AG04450 (cell line): ENCODE results near the gene TNFRSF12A. TPM values are rescaled to one million over a fixed set of nuclear protein-coding genes. Genes with fewer than 3 reads are reported as not detected.

Source experiments
- CTCF ChIA-PET: fragments of 300-600, 350-600 bp; formaldehyde crosslinking; extraction: SDS; loops from one replicate; lab custom pipeline; 2022; ENCODE audit warnings: antibody characterized with exemption, inconsistent platforms; lab: Charles Lee
- POLR2A ChIA-PET: fragments of 350-600 bp; formaldehyde crosslinking; extraction: SDS; loops from one replicate; lab custom pipeline; 2021; ENCODE audit warnings: antibody characterized with exemption, inconsistent platforms; lab: Yijun Ruan, JAX
- DNase-seq: peaks from one replicate; pipeline ENCODE4 v3.0.0-alpha.2; 2011; ENCODE audit warnings: low read depth, low spot score
- H3K27ac ChIP-seq: one replicate; pipeline ENCODE4 v1.5.1; 2012; ENCODE audit warnings: low read depth, low read length, control low read depth
- H3K27me3 ChIP-seq: one replicate; pipeline ENCODE4 v1.6.0; 2012; ENCODE audit warnings: low read length; ENCODE audit not compliant: control insufficient read depth, insufficient read depth
- H3K4me3 ChIP-seq: 2 replicates; pipeline ENCODE4 v1.5.1; 2011; ENCODE audit warnings: mild to moderate bottlenecking, low read depth, low read length, control low read depth
- H3K9me3 ChIP-seq: 2 replicates; pipeline ENCODE4 v1.5.1; 2012; ENCODE audit warnings: low read length; ENCODE audit not compliant: control insufficient read depth, insufficient read depth
- polyA plus RNA-seq: library from polyadenylated mRNA; depleted of rRNA; stranded (reverse); fragments of >200 nt; gene quantifications from 2 replicates; pipeline ENCODE4 v1.2.3, GENCODE V29; 2011
- TF ChIP-seq, protein P1 (sequence below): IDR thresholded peaks from 2 replicates; pipeline ENCODE4 v1.5.1; 2011; ENCODE audit warnings: low read depth, low read length, control low read depth, inconsistent platforms

Gene TNFRSF12A
- polyA plus RNA-seq, 1 experiment, result 67.3 TPM

DNA sequence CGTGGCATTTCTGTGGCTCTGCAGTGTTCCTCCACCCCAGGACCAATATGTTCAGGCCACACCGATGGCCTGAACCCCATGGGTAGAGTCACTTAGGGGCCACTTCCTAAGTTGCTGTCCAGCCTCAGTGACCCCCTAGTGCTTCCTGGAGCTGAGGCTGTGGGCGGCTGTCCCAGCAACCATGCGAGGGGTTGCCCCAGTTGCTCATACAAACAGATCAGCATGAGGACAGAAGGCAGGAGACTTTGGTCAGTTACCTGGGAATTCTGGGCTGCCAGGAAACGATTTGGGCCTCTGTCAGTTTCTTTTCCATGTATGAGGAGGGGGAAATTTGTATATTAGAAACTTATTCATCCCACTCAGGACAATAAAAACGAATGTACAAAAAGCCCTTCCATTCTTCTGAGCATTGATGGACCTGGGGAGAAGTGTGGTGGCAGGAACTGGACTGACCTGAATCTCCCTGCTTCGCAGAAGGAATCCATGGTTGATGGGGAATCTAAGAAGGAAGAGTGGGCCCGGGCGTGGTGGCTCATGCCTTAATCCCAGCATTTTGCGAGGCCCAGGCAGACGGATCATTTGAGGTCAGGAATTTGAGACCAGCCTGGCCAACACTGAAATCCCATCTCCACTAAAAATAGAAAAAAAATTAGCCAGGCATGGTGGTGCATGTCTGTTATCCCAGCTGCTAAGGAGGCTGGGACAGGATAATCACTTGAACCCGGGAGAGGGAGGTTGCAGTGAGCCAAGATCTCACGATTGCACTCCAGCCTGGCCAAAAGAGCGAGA, 40.4 kb downstream of the TNFRSF12A start:
- Histone ChIP-seq H3K27me3 (no peaks in the 10 kb centered on the region), H3K27ac (no peak overlapping the region), H3K4me3 (no peak overlapping the region), H3K9me3 (no peaks in the 10 kb centered on the region)
- ChIA-PET CTCF (interaction anchor here (0.6 to 2.7 kb wide), 3 partner anchors 16 to 1441 kb away, joined by 3 to 57 read pairs (median 7); no protein-coding TSS in a partner anchor), POLR2A (no interaction called here)
- TF ChIP-seq, protein P1, sequence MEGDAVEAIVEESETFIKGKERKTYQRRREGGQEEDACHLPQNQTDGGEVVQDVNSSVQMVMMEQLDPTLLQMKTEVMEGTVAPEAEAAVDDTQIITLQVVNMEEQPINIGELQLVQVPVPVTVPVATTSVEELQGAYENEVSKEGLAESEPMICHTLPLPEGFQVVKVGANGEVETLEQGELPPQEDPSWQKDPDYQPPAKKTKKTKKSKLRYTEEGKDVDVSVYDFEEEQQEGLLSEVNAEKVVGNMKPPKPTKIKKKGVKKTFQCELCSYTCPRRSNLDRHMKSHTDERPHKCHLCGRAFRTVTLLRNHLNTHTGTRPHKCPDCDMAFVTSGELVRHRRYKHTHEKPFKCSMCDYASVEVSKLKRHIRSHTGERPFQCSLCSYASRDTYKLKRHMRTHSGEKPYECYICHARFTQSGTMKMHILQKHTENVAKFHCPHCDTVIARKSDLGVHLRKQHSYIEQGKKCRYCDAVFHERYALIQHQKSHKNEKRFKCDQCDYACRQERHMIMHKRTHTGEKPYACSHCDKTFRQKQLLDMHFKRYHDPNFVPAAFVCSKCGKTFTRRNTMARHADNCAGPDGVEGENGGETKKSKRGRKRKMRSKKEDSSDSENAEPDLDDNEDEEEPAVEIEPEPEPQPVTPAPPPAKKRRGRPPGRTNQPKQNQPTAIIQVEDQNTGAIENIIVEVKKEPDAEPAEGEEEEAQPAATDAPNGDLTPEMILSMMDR, result no peak
- DNase-seq, result no peak

DNA sequence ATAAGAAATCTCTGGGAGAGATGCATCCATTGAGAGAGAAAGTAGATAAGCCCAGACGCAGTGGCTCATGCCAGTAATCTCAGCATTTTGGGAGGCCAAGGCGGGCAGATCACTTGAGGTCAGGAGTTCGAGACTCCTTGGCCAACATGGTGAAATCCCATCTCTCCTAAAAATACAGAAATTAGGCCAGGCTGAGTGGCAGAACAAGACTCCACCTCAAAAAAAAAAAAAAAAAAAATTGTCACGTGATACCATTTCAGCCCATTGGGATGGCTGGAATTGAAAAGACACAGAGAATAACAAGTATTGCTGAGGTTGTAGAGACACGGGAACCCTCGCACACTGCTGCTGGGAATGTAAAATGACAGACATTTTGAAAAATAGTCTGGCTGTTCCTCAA, 42.4 kb downstream of the TNFRSF12A start:
- no peak overlapping the region for H3K27ac ChIP-seq
- no peaks in the 10 kb centered on the region for H3K9me3 ChIP-seq
- no peak overlapping the region for H3K4me3 ChIP-seq
- ChIA-PET CTCF (no interaction called here), POLR2A (no interaction called here)
- TF ChIP-seq, protein P1, result no peak
- H3K27me3 ChIP-seq, result no peaks in the 10 kb centered on the region
- no peak for DNase-seq

DNA sequence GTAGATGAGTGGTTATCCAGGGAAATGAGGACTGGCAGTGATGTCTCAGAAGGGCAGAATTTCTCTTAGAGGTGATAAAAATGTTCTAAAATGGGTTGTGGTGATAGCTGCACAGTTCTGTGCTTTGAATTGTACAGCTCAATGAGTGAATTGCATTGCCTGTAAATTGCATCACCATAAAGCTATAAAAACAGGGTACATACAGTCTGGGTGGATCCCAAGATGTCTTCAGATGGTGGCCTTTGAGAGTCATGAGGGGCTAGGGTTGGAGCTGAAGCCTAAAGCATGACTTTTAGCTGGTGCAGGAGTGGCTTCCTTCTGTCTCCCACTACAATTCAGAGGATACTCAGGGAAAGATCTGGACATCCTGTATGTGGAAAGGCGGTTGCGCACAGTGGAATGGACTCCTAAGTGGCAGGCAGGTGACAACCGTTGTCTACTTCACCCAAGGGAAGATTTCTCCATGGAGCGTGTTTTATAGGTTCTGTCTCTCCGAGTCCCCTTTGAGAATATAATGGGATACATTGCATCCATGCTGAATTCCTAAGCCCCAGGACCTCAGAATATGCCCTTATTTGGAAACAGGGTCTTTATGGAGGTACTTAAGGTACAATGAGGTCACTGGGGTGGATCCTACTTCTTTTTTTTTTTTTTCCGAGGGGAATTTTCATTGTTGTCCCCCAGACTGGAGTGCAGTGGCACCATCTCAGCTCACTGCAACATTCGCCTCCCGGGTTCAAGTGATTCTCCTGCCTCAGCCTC, 43.6 kb downstream of the TNFRSF12A start:
- CTCF ChIA-PET, result interaction anchor here (1.0 kb wide), 1 partner anchor 32 kb away, joined by 4 read pairs; no protein-coding TSS in a partner anchor
- no peak for DNase-seq
- POLR2A ChIA-PET, result no interaction called here
- H3K27ac ChIP-seq, result no peak overlapping the region
- H3K9me3 ChIP-seq, result no peaks in the 10 kb centered on the region
- TF ChIP-seq, protein P1, result no peak
- H3K27me3 ChIP-seq, result no peaks in the 10 kb centered on the region
- no peak overlapping the region for H3K4me3 ChIP-seq

DNA sequence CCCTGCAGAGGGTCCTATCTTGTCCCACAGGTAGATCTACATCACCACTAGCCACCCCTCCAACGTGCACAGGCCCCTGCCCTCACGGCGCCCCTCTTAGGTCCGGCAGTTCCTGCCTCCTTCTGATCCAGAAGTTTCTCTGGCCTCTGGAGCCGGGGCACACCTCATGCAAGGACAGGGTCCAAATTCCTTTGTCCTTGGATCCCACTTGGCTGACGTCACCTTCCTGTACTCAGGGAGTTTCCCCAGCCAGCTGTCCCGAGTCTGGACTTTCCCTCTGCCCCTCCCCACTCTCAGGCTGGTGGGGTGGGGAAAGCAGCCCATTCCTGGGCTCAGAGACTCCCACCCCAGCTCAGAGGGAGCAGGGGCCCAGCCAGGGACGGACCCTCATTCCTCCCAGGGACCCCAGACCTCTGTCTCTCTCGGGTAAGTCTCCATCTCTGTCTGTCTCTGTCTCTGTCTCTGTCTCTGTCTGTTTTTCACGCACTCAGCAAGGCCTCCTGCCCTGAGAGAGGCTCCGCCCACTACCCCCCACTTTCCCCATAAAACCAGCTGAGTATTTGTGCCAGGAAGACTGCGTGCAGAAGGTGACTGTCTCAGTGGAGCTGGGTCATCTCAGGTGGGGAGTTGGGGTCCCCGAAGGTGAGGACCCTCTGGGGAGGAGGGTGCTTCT, 45.0 kb downstream of the TNFRSF12A start, which contains the start of gene IL32:
IL32 (plus strand) TSS at position 572 of the 673 bp plus-strand sequence. CDS start 172 bp downstream, outside the sequence.
- ChIA-PET POLR2A (interaction anchor here (0.9 kb wide), 1 partner anchor 18 kb away, joined by 5 read pairs; no protein-coding TSS in a partner anchor), CTCF (no interaction called here)
- Histone ChIP-seq H3K9me3 (no peaks in the 10 kb centered on the region), H3K27ac (peak within 1 kb of the TSS; percentile 39), H3K4me3 (peak within 1 kb of the TSS; percentile 51), H3K27me3 (no peaks in the 10 kb centered on the region)
- TF ChIP-seq, protein P1, result no peak
- peak; percentile 36 for DNase-seq
